Fibroblast of the aortic adventitia (primary cell): Measurements from ENCODE around the gene GMDS. TPM values are rescaled to one million over a fixed set of nuclear protein-coding genes. Genes with fewer than 3 reads are reported as not detected.
A peak's percentile ranks its signal among the peaks of the same experiment; 100 is the strongest.

Source experiments
- DNase-seq: peaks from one replicate; pipeline ENCODE4 v3.0.0-alpha.2; 2010; ENCODE audit warnings: low read depth
- H3K4me3 ChIP-seq: 2 replicates; pipeline ENCODE4 v1.5.1; 2011; ENCODE audit warnings: low read depth, mild to moderate bottlenecking, control low read depth, low read length, moderate library complexity
- CTCF ChIP-seq: IDR thresholded peaks from 2 replicates; pipeline ENCODE4 v1.5.1; 2011; ENCODE audit warnings: mild to moderate bottlenecking, low read length, control low read depth, inconsistent platforms; ENCODE audit not compliant: insufficient read depth
- total RNA-seq: library from RNA; depleted of rRNA; stranded (reverse); fragments of >200 nt; gene quantifications from 2 replicates; pipeline ENCODE4 v1.2.3, GENCODE V29; 2012; ENCODE audit warnings: low replicate concordance

The GMDS gene
- total RNA-seq, 1 donor = 15.9 TPM

DNA sequence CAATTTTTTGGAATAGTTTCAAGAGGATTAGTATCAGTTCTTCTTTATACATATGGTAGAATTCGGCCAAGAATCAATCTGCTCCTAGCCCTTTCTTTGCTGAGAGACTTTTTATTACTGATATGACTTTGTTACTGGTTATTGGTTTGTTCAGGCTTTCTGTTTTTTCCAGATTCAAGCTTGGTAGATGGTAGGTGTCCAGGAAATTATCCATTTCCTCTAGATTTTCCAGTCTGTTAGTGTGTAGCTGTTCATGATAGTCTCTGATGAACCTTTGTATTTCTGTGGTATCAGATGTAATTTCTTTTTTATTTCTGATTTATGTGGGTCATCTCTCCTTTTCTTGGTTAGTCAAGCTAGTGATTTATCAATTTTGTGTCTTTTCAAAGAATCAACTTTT is 167.6 kb downstream of the GMDS start:
- DNase-seq = no peak

DNA sequence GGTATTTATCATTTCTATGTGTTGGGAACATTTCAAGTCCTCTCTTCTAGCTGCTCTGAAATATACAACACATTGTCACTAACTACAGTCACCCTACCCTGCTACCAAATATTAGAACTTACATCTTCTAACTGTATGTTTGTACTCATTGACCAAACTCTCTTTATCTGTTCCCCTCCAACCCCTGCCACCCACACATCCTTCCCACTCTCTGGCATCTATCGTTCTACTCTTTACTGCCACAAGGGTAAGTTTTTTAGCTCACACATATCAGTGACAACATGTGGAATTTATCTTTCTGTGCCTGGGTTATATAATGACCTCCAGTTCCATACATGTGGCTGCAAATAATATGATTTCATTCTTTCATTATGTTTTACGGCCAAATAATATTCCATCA is 171.9 kb downstream of the GMDS start:
- no peak overlapping the region for H3K4me3 ChIP-seq
- no peak for TF ChIP-seq CTCF
- DNase-seq = no peak

More for the DNA sequence above, 167.6 kb downstream of the GMDS start:
- TF ChIP-seq CTCF = no peak
- no peak overlapping the region for H3K4me3 ChIP-seq

GRCh38 chr6:2072453-2072852 is 173.0 kb downstream of the GMDS start:
- H3K4me3 ChIP-seq = no peak overlapping the region
- peak; percentile 90 for DNase-seq
- TF ChIP-seq CTCF = no peak

DNA sequence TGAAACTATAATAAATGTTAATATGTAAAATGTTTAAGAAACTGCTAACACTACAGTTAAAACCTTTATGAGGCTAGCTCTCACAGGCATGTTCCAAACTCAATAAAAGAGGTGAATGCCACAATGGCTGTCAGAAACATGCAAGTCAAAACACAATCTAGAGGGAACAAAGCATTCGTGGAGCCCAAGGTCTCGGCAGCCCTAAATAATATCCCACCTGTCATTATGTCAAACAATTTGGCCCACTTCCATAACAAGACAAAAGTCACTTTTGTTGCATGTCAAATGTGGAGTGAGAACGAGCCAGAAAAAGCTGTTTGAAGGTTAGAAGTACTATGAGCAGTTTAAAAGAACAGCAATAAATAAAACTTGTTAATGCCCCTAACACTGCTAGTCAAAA is 181.9 kb downstream of the GMDS start:
- TF ChIP-seq CTCF = no peak
- DNase-seq = no peak
- H3K4me3 ChIP-seq = no peak overlapping the region

GRCh38 chr6:2061880-2062279 is 183.5 kb downstream of the GMDS start:
- H3K4me3 ChIP-seq = no peak overlapping the region
- DNase-seq = peak; percentile 12
- TF ChIP-seq CTCF = no peak

DNA sequence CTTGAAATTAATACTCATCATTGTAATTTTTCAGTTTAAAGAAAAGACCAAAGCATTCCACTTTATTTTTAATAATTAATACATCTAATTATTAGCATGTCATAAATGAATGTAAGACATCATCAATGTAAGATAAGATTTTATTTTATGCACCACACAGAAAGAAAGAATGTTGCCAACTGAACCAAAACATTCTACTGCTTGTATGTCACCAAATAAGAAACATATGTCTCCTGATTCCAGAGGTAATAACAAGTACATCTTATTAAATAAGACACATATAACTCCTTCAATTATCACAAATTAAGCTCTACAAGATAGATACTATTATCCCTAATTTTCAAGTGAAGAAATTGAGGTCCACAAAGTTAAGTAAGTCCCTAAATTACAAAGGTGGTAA is 189.5 kb downstream of the GMDS start:
- no peak for TF ChIP-seq CTCF
- no peak overlapping the region for H3K4me3 ChIP-seq
- peak; percentile 57 for DNase-seq

- TF ChIP-seq CTCF = no peak
- no peak overlapping the region for H3K4me3 ChIP-seq
- DNase-seq = no peak
These were observed 190.3 kb downstream of the GMDS start for GRCh38 chr6:2055143-2055542.
